WI38 (cell line): ENCODE measurements around the gene PKP2.

Experiments
- H3K4me3 ChIP-seq: 2 replicates; pipeline ENCODE4 v1.5.1; 2011; ENCODE audit warnings: low read depth, mild to moderate bottlenecking, control low read depth, low read length
- TF ChIP-seq, protein P1 (sequence below): IDR thresholded peaks from 2 replicates; pipeline ENCODE4 v1.5.1; 2012; ENCODE audit warnings: low read depth, mild to moderate bottlenecking, control low read depth, low read length

Gene PKP2

GRCh38 chr12:32757157-32757556, 139.4 kb downstream of the PKP2 start:
- no peak overlapping the region for H3K4me3 ChIP-seq
- TF ChIP-seq, protein P1, sequence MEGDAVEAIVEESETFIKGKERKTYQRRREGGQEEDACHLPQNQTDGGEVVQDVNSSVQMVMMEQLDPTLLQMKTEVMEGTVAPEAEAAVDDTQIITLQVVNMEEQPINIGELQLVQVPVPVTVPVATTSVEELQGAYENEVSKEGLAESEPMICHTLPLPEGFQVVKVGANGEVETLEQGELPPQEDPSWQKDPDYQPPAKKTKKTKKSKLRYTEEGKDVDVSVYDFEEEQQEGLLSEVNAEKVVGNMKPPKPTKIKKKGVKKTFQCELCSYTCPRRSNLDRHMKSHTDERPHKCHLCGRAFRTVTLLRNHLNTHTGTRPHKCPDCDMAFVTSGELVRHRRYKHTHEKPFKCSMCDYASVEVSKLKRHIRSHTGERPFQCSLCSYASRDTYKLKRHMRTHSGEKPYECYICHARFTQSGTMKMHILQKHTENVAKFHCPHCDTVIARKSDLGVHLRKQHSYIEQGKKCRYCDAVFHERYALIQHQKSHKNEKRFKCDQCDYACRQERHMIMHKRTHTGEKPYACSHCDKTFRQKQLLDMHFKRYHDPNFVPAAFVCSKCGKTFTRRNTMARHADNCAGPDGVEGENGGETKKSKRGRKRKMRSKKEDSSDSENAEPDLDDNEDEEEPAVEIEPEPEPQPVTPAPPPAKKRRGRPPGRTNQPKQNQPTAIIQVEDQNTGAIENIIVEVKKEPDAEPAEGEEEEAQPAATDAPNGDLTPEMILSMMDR = no peak

DNA sequence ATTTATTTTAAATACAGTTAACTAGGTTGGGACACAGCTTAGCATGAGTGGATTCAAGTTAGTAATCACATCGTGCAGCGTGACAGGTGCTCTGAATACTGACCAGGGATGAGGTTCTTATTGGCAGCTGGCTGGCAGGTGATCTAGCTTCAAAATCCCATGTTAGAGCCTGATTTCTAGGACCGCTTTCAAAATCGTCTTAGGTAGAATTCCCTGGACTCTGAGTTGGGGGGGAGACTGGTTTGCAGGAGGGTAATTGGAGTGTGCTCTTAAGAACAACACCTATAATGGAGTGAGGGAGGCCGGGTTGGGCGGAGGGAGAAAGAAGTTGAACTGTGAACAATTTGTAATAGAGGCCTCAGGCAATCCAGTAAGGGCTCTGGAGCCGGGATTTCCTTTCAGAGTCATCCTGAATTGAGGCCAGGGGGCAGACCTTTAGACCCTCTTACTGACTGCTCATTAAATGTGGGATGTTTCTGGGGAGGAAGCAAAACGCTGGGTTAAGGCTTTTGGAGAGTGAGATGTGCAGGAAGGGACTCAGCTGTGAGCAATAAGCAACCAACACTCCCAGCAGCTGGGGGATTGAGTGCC, 140.0 kb downstream of the PKP2 start:
- TF ChIP-seq, protein P1 = no peak
- peak overlapping the region; percentile 99 for H3K4me3 ChIP-seq

GRCh38 chr12:32755654-32756475, 140.7 kb downstream of the PKP2 start, which contains the start of gene YARS2:
Gene YARS2 (minus strand): TSS chr12:32755897. CDS start chr12:32755874, 23 bp downstream.
- TF ChIP-seq, protein P1 = peak; percentile 65
- peak within 1 kb of the TSS; percentile 99 for H3K4me3 ChIP-seq

DNA sequence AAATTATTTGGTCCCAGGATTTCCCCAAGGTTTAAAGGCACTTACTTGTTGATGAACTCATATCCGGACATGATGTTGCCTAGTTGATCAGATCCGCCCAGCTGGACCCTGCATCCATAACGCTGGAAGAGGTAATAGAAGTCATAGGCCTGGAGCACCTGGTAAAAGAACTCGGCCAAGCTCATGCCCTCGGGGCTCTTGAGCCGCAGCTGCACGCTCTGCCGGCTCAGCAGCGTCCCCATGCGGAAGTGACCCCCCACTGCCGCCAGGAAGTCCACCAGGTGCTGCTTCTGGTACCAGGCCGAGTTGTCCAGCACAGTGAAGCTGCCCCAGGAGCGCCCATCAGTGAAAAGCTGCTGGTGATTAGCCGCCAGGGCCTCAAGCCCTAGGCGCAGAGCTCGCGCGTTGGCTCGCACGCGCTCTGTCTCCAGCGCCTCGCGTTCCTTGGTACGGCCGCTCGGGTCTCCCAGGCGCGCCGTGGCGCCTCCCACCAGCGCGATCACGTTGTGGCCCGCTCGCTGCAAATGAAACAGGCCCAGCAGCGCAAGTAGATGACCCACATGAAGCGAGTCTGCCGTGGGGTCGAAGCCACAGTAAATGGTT, 141.4 kb downstream of the PKP2 start:
- TF ChIP-seq, protein P1 = peak; percentile 83
- peak overlapping the region; percentile 99 for H3K4me3 ChIP-seq

DNA sequence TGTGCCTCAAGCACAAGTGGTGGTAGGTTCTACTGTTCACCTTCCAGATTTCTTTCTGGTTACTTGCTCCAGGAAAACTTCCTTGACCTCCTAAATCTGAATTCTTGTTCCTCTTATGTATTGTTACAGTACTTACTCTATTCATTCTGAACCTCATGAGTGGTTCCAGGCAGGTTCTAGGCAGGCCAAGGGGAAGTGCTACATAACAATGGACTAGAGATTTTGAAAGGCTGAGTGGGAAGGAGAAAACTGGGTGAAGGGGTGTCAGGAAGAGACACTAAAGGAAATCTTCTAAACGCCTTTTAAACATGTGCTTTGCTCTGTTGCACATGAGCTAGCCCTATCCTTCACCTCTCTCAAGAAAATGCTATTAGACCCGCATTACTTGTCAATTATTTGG, 142.5 kb downstream of the PKP2 start:
- H3K4me3 ChIP-seq = peak overlapping the region; percentile 99
- TF ChIP-seq, protein P1 = no peak

DNA sequence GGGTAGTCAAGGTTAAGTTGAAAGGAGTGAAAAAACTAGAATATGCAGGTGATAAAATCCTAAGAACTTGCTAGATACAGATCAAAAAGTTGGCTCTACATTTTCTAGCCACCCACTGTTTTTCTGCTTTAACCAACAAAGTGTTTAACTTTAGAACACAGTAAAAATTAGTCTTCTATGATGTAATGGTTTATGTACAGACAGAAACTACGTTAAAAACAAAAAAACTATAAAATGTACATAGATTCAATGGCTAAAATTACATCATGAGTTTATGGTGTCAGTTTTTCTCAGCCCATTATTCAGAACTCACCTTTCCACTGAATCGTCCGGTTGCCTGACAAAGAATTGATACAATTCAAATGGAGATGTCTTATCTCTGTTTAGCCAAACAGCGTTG, 143.0 kb downstream of the PKP2 start:
- H3K4me3 ChIP-seq = no peak overlapping the region; the same call in 1 of the 2 replicates

More for the DNA sequence above, 143.0 kb downstream of the PKP2 start:
- TF ChIP-seq, protein P1 = no peak
